Activated CD8-positive, alpha-beta T cell treated with anti-CD3 and anti-CD28 coated beads for 36 hours (primary cell): ENCODE results near the gene GNAO1. TPM values are rescaled to one million over a fixed set of nuclear protein-coding genes. Genes with fewer than 3 reads are reported as not detected.

ENCODE experiments used
- ATAC-seq: fragments of 200-7000 bp; cut with Tn5 transposase; one replicate; pipeline ENCODE4 v1.10.0; 2021; ENCODE audit warnings: mild to moderate bottlenecking, moderate library complexity
- CTCF ChIA-PET: fragments of 350-600 bp; sonication (Branson Sonifier 250); formaldehyde crosslinking; loops from one replicate; lab custom pipeline; 2021; ENCODE audit warnings: antibody characterized with exemption; lab: Charles Lee
- POLR2A ChIA-PET: fragments of 350-600 bp; sonication (Branson Sonifier 250); formaldehyde crosslinking; loops from one replicate; lab custom pipeline; 2021; ENCODE audit warnings: antibody characterized with exemption; lab: Charles Lee
- DNase-seq: peaks from one replicate; pipeline ENCODE4 v3.0.0-alpha.2; 2020
- H3K27ac Mint-ChIP-seq: one replicate; pipeline ENCODE4 v1.8.0; 2021; ENCODE audit warnings: mild to moderate bottlenecking, mixed read lengths
- H3K27me3 Mint-ChIP-seq: one replicate; pipeline ENCODE4 v1.8.0; 2021; ENCODE audit warnings: mixed read lengths
- H3K36me3 Mint-ChIP-seq: one replicate; pipeline ENCODE4 v1.8.0; 2021; ENCODE audit warnings: low read depth, mixed read lengths
- H3K4me1 Mint-ChIP-seq: one replicate; pipeline ENCODE4 v1.8.0; 2021; ENCODE audit warnings: low read depth, mixed read lengths
- H3K4me3 Mint-ChIP-seq: one replicate; pipeline ENCODE4 v1.8.0; 2021; ENCODE audit warnings: mild to moderate bottlenecking, moderate library complexity, mixed read lengths
- H3K9me3 Mint-ChIP-seq: one replicate; pipeline ENCODE4 v1.8.0; 2021; ENCODE audit warnings: mixed read lengths
- intact Hi-C: fragments of 100-400 bp; cut with micrococcal nuclease; formaldehyde crosslinking; loops from one replicate; pipeline ENCODE4 v1.10.0; 2022
- total RNA-seq, 2 experiments: library from RNA; stranded (reverse); gene quantifications; one replicate each; pipeline ENCODE4 v1.2.3, GENCODE V29; 2021
- TF ChIP-seq, protein P1 (sequence below): fragments of 200-600 bp; IDR thresholded peaks from one replicate; pipeline ENCODE4 v1.8.0; 2022; ENCODE audit warnings: antibody characterized with exemption, mild to moderate bottlenecking

GNAO1 gene
- total RNA-seq, 2 experiments from 2014 or later, result 2.3 to 2.4 TPM

DNA sequence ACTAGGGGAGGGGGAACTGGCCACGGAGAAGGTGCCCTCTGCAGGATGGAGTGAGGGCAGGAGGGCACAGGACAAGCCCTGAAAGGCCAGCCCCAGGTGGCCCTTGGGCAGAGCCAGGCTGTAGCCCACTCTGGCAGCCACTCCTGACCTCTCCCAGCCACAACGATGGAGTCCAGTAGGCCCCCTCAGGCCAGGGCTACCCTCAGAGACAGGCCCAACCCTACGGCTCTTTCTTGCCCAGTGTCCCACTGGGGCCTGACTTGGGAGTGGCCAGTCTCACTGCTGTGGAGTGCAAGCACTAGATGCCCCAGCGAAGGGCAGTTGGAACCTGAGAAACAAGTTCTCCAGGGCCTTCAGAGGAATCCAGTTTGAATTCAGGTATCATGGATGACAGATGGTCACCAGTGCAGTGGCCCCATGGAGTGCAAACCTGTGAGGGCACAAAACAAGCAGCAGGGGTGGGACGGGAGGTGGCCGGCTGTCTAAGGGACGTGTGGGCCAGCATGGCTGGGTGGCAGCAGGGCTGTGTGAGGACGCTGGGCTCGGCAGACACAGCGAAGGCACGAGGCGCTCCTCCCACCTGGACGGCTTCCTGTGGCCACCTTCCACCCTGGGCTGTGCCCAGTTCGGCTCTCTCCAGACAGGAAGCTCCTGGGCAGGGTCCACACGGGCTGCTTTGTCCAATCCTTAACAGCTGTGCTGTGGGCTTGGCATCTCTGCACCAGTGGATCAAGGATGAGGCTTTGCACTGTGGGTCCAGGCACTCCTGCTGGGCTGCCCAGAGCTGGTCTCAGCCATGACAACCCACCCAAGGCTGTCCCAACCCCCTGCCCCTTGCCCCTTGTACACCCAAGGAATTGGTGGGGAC lies 162.0 kb downstream of the GNAO1 start:
- Mint-ChIP-seq H3K27me3 (no peaks in the 10 kb centered on the region), H3K27ac (no peak overlapping the region), H3K9me3 (no peaks in the 10 kb centered on the region), H3K4me1 (peaks cover 25% of the 10 kb centered on the region), H3K4me3 (no peak overlapping the region), H3K36me3 (no peaks in the 10 kb centered on the region)
- TF ChIP-seq, protein P1, sequence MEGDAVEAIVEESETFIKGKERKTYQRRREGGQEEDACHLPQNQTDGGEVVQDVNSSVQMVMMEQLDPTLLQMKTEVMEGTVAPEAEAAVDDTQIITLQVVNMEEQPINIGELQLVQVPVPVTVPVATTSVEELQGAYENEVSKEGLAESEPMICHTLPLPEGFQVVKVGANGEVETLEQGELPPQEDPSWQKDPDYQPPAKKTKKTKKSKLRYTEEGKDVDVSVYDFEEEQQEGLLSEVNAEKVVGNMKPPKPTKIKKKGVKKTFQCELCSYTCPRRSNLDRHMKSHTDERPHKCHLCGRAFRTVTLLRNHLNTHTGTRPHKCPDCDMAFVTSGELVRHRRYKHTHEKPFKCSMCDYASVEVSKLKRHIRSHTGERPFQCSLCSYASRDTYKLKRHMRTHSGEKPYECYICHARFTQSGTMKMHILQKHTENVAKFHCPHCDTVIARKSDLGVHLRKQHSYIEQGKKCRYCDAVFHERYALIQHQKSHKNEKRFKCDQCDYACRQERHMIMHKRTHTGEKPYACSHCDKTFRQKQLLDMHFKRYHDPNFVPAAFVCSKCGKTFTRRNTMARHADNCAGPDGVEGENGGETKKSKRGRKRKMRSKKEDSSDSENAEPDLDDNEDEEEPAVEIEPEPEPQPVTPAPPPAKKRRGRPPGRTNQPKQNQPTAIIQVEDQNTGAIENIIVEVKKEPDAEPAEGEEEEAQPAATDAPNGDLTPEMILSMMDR, result no peak
- ChIA-PET CTCF (interaction anchor here (0.6 kb wide), 1 partner anchor 459 kb away, joined by 3 read pairs; no protein-coding TSS in a partner anchor), POLR2A (no interaction called here)
- ATAC-seq (no peak), DNase-seq (no peak)
- intact Hi-C loops, result no loop called here

- TF ChIP-seq, protein P1, result no peak
- DNase-seq, result no peak
- Mint-ChIP-seq H3K27me3 (no peaks in the 10 kb centered on the region), H3K4me3 (no peak overlapping the region), H3K27ac (no peak overlapping the region), H3K9me3 (no peaks in the 10 kb centered on the region), H3K4me1 (peaks cover 28% of the 10 kb centered on the region), H3K36me3 (no peaks in the 10 kb centered on the region)
- CTCF ChIA-PET, result interaction anchor here (0.6 kb wide), 1 partner anchor 459 kb away, joined by 3 read pairs; no protein-coding TSS in a partner anchor
- intact Hi-C loops, result no loop called here
- ATAC-seq, result no peak
- POLR2A ChIA-PET, result interaction anchor here (1.4 kb wide), 1 partner anchor 12 kb away, joined by 3 read pairs; no protein-coding TSS in a partner anchor
Observed at GRCh38 chr16:56354016-56354415, 162.7 kb downstream of the GNAO1 start.

DNA sequence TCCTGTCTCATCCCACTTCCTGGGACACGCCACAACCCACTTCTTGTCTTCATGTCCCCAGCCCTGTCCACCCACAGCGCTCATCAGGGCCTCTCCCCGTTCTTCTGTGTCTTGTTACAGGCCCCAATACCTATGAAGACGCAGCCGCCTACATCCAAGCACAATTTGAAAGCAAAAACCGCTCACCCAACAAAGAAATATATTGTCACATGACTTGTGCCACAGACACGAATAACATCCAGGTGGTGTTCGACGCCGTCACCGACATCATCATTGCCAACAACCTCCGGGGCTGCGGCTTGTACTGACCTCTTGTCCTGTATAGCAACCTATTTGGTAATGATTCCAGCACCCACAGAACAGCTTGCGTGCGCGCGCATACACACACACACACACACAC lies 163.5 kb downstream of the GNAO1 start:
- intact Hi-C loops, result no loop called here
- Mint-ChIP-seq H3K4me1 (peaks cover 33% of the 10 kb centered on the region), H3K9me3 (no peaks in the 10 kb centered on the region), H3K27me3 (no peaks in the 10 kb centered on the region), H3K36me3 (no peaks in the 10 kb centered on the region), H3K27ac (no peak overlapping the region), H3K4me3 (no peak overlapping the region)
- DNase-seq (no peak), ATAC-seq (no peak)
- TF ChIP-seq, protein P1, result no peak
- ChIA-PET CTCF (interaction anchor here (1.5 kb wide), 1 partner anchor 36 kb away, joined by 3 read pairs; no protein-coding TSS in a partner anchor), POLR2A (interaction anchor here (1.0 to 1.4 kb wide), 2 partner anchors 13 to 97 kb away, joined by 3 to 4 read pairs; no protein-coding TSS in a partner anchor)

GRCh38 chr16:56355221-56355620 lies 163.9 kb downstream of the GNAO1 start:
- H3K27me3 Mint-ChIP-seq, result no peaks in the 10 kb centered on the region
- H3K27ac Mint-ChIP-seq, result no peak overlapping the region
- DNase-seq (no peak), ATAC-seq (no peak)
- TF ChIP-seq, protein P1, result no peak
- H3K4me3 Mint-ChIP-seq, result no peak overlapping the region
- intact Hi-C loops, result no loop called here
- no peaks in the 10 kb centered on the region for H3K36me3 Mint-ChIP-seq
- H3K9me3 Mint-ChIP-seq, result no peaks in the 10 kb centered on the region
- peaks cover 36% of the 10 kb centered on the region for H3K4me1 Mint-ChIP-seq
- CTCF ChIA-PET, result interaction anchor here (1.5 kb wide), 1 partner anchor 37 kb away, joined by 3 read pairs; no protein-coding TSS in a partner anchor
- POLR2A ChIA-PET, result interaction anchor here (1.0 to 1.4 kb wide), 2 partner anchors 13 to 97 kb away, joined by 3 to 4 read pairs; no protein-coding TSS in a partner anchor
